ENCODE measurements around the gene ASS1. TPM values are rescaled to one million over a fixed set of nuclear protein-coding genes. Genes with fewer than 3 reads are reported as not detected.

The ASS1 gene
- total and polyA plus RNA-seq, 12 donors = 27.4 to 147 (median 53.3) TPM

GRCh38 chr9:130454096-130454811 lies 9.5 kb downstream of the ASS1 start:
- peak overlapping the region in 2 of 10 donors; percentile 22 to 37 for H3K27ac ChIP-seq

GRCh38 chr9:130454812-130455325 lies 10.1 kb downstream of the ASS1 start:
- ATAC-seq (no peak), DNase-seq (no peak)
- intact Hi-C loops (cut with DNase I) = no loop called here
- 47 to 97% methylated on average over 3 of the region's 3 CpGs for WGBS, 2 donors
- Histone ChIP-seq H3K27me3 (no peaks in the 10 kb centered on the region), H3K4me3 (no peak overlapping the region), H3K9me3 (no peaks in the 10 kb centered on the region), H3K27ac (no peak overlapping the region), H3K4me1 (peaks cover 28 to 56% (median 46%) of the 10 kb centered on the region in 9 donors), H3K36me3 (peaks cover 0 to 8% (median 0%) of the 10 kb centered on the region in 9 donors)
- no peak for TF ChIP-seq CTCF (IDR thresholded peaks at IDR 0.05)

More at GRCh38 chr9:130454096-130454811, 9.5 kb downstream of the ASS1 start:
- no peaks in the 10 kb centered on the region for H3K27me3 ChIP-seq
- peaks cover 29 to 56% (median 48%) of the 10 kb centered on the region in 9 donors for H3K4me1 ChIP-seq
- 95 to 98% methylated on average over 10 of the region's 10 CpGs for WGBS, 2 donors
- intact Hi-C loops (cut with DNase I) = no loop called here
- peaks cover 0 to 4% (median 0%) of the 10 kb centered on the region in 9 donors for H3K36me3 ChIP-seq
- H3K4me3 ChIP-seq = no peak overlapping the region
- ATAC-seq (no peak), DNase-seq (no peak)
- TF ChIP-seq CTCF (IDR thresholded peaks at IDR 0.05) = no peak
- no peaks in the 10 kb centered on the region for H3K9me3 ChIP-seq

GRCh38 chr9:130458027-130458803 lies 13.5 kb downstream of the ASS1 start:
- ATAC-seq (no peak), DNase-seq (no peak)
- 92 to 97% methylated on average over 23 of the region's 23 CpGs for WGBS, 2 donors
- TF ChIP-seq CTCF (IDR thresholded peaks at IDR 0.05) = no peak
- H3K27me3 ChIP-seq = no peaks in the 10 kb centered on the region
- H3K27ac ChIP-seq = no peak overlapping the region
- intact Hi-C loops (cut with DNase I) = no loop called here
- peaks cover 6 to 36% (median 18%) of the 10 kb centered on the region in 9 donors for H3K4me1 ChIP-seq
- no peak overlapping the region for H3K4me3 ChIP-seq
- H3K36me3 ChIP-seq = peaks cover 0 to 19% (median 0%) of the 10 kb centered on the region in 9 donors
- no peaks in the 10 kb centered on the region for H3K9me3 ChIP-seq

GRCh38 chr9:130458804-130459067 lies 14.0 kb downstream of the ASS1 start:
- Histone ChIP-seq H3K27ac (no peak overlapping the region), H3K4me3 (no peak overlapping the region), H3K9me3 (no peaks in the 10 kb centered on the region), H3K27me3 (no peaks in the 10 kb centered on the region), H3K36me3 (peaks cover 0 to 24% (median 0%) of the 10 kb centered on the region in 9 donors), H3K4me1 (peaks cover under 1 to 30% (median 13%) of the 10 kb centered on the region in 9 donors)
- 84 to 90% methylated on average over 5 of the region's 5 CpGs for whole genome bisulfite sequencing, 2 donors
- DNase-seq = no peak
- no peak for TF ChIP-seq CTCF (IDR thresholded peaks at IDR 0.05)
- ATAC-seq = no peak
- intact Hi-C loops (cut with DNase I) = no loop called here
